ENCODE data around the gene ARMC7. TPM values are rescaled to one million over a fixed set of nuclear protein-coding genes. Genes with fewer than 3 reads are reported as not detected.

The ARMC7 gene
- total and polyA plus RNA-seq, 10 donors, result 7.8 to 19.2 (median 14.4) TPM

Small RNAs within 50 kb of the gene (small RNA-seq; reads per million reads assigned to genes)
- gene AC111186.1 (0 reads per million in 4 donors), gene RF00019 (0 reads per million in 4 donors)

Other genes starting within 250 kb of the ARMC7 start
- gene FDXR, start 237.0 kb upstream of the ARMC7 start, total RNA-seq, result 100 to 1,000 TPM in 1 of 7 donors, 10 to 100 TPM in 6; 17.7 to 114 (median 41.3) TPM
- gene FDXR, start 237.0 kb upstream of the ARMC7 start, polyA plus RNA-seq, result 10 to 100 TPM; 13.6 to 66.1 (median 17.9) TPM
- gene FADS6, start 216.3 kb upstream of the ARMC7 start, total RNA-seq, result 1 to 10 TPM; 1.5 to 8.8 (median 5.4) TPM
- gene FADS6, start 216.3 kb upstream of the ARMC7 start, polyA plus RNA-seq, result 1 to 10 TPM in 1 of 3 donors, under 1 TPM in 2; 0.13 to 2.4 (median 0.61) TPM
- gene USH1G, start 186.7 kb upstream of the ARMC7 start, total RNA-seq, result not detected
- not detected for gene USH1G, start 186.7 kb upstream of the ARMC7 start, polyA plus RNA-seq
- not detected for gene OTOP2, start 185.7 kb upstream of the ARMC7 start, total RNA-seq
- gene OTOP2, start 185.7 kb upstream of the ARMC7 start, polyA plus RNA-seq, result not detected
- gene OTOP3, start 174.1 kb upstream of the ARMC7 start, total RNA-seq, result not detected
- gene OTOP3, start 174.1 kb upstream of the ARMC7 start, polyA plus RNA-seq, result not detected
- gene HID1, start 137.2 kb upstream of the ARMC7 start, total RNA-seq, result 10 to 100 TPM; 11.9 to 39.4 (median 26.5) TPM
- gene HID1, start 137.2 kb upstream of the ARMC7 start, polyA plus RNA-seq, result 10 to 100 TPM in 2 of 3 donors, 1 to 10 TPM in 1; 5.2 to 23.8 (median 17.2) TPM
- gene CDR2L, start 122.3 kb upstream of the ARMC7 start, total RNA-seq, result 1 to 10 TPM; 1.5 to 6.0 (median 3.0) TPM
- gene CDR2L, start 122.3 kb upstream of the ARMC7 start, polyA plus RNA-seq, result 1 to 10 TPM in 1 of 3 donors, under 1 TPM in 2; 0.48 to 1.5 (median 0.85) TPM
- gene MRPL58, start 97.3 kb upstream of the ARMC7 start, total RNA-seq, result 10 to 100 TPM; 16.5 to 60.7 (median 20.5) TPM
- gene MRPL58, start 97.3 kb upstream of the ARMC7 start, polyA plus RNA-seq, result 10 to 100 TPM; 33.1 to 43.3 (median 41.6) TPM
- gene ATP5PD, start 63.0 kb upstream of the ARMC7 start, total RNA-seq, result 100 to 1,000 TPM; 124 to 164 (median 137) TPM
- gene ATP5PD, start 63.0 kb upstream of the ARMC7 start, polyA plus RNA-seq, result 100 to 1,000 TPM; 257 to 312 (median 270) TPM
- 10 to 100 TPM; 23.0 to 28.4 (median 25.5) TPM for gene KCTD2, start 62.7 kb upstream of the ARMC7 start, total RNA-seq
- 10 to 100 TPM; 11.0 to 27.2 (median 11.9) TPM for gene KCTD2, start 62.7 kb upstream of the ARMC7 start, polyA plus RNA-seq
- gene SLC16A5, start 22.0 kb upstream of the ARMC7 start, total RNA-seq, result 10 to 100 TPM in 6 of 7 donors, 1 to 10 TPM in 1; 9.3 to 31.0 (median 14.9) TPM
- 1 to 10 TPM; 3.1 to 6.4 (median 4.7) TPM for gene SLC16A5, start 22.0 kb upstream of the ARMC7 start, polyA plus RNA-seq
- 10 to 100 TPM; 48.2 to 77.9 (median 54.6) TPM for gene NT5C, start 21.8 kb downstream of the ARMC7 start, total RNA-seq
- 100 to 1,000 TPM; 105 to 145 (median 139) TPM for gene NT5C, start 21.8 kb downstream of the ARMC7 start, polyA plus RNA-seq
- 100 to 1,000 TPM in 2 of 7 donors, 10 to 100 TPM in 5; 47.1 to 116 (median 92.1) TPM for gene JPT1, start 44.5 kb downstream of the ARMC7 start, total RNA-seq
- 100 to 1,000 TPM; 106 to 192 (median 164) TPM for gene JPT1, start 44.5 kb downstream of the ARMC7 start, polyA plus RNA-seq
- 100 to 1,000 TPM in 4 of 7 donors, 10 to 100 TPM in 3; 67.7 to 310 (median 251) TPM for gene SUMO2, start 73.0 kb downstream of the ARMC7 start, total RNA-seq
- 100 to 1,000 TPM in 2 of 3 donors, 10 to 100 TPM in 1; 97.3 to 127 (median 117) TPM for gene SUMO2, start 73.0 kb downstream of the ARMC7 start, polyA plus RNA-seq
- gene NUP85, start 95.7 kb downstream of the ARMC7 start, total RNA-seq, result 10 to 100 TPM; 35.5 to 83.8 (median 66.1) TPM
- gene NUP85, start 95.7 kb downstream of the ARMC7 start, polyA plus RNA-seq, result 10 to 100 TPM; 45.8 to 79.8 (median 61.8) TPM
- gene GGA3, start 151.6 kb downstream of the ARMC7 start, total RNA-seq, result 10 to 100 TPM; 38.0 to 73.7 (median 65.2) TPM
- gene GGA3, start 151.6 kb downstream of the ARMC7 start, polyA plus RNA-seq, result 10 to 100 TPM; 14.1 to 37.9 (median 26.9) TPM
- 10 to 100 TPM; 32.2 to 38.4 (median 35.1) TPM for gene MRPS7, start 151.9 kb downstream of the ARMC7 start, total RNA-seq
- gene MRPS7, start 151.9 kb downstream of the ARMC7 start, polyA plus RNA-seq, result 10 to 100 TPM; 39.1 to 62.7 (median 47.2) TPM
- gene MIF4GD, start 161.3 kb downstream of the ARMC7 start, total RNA-seq, result 10 to 100 TPM; 27.1 to 47.3 (median 38.0) TPM
- 10 to 100 TPM; 28.2 to 38.0 (median 34.3) TPM for gene MIF4GD, start 161.3 kb downstream of the ARMC7 start, polyA plus RNA-seq
- gene SLC25A19, start 179.5 kb downstream of the ARMC7 start, total RNA-seq, result 10 to 100 TPM; 12.4 to 32.5 (median 19.1) TPM
- gene SLC25A19, start 179.5 kb downstream of the ARMC7 start, polyA plus RNA-seq, result 10 to 100 TPM; 18.5 to 21.2 (median 19.2) TPM

Data from spleen (tissue), 11 donors.